ENCODE results near the gene ARSB. TPM values are rescaled to one million over a fixed set of nuclear protein-coding genes. Genes with fewer than 3 reads are reported as not detected.
A peak's percentile ranks its signal among the peaks of the same experiment; 100 is the strongest.

ARSB gene
- total and polyA plus RNA-seq, 3 donors from 2014 or later = 5.3 to 12.9 (median 11.8) TPM

- intact Hi-C loops (cut with DNase I; ENCODE audit: low total_unique reads) = no loop called here
- no peaks in the 10 kb centered on the region for H3K36me3 ChIP-seq (ENCODE audit: low read depth, missing control alignments)
- TF ChIP-seq CTCF (IDR thresholded peaks at IDR 0.05) (no peak), POLR2A (IDR thresholded peaks at IDR 0.05) (no peak)
- H3K4me1 ChIP-seq = no peaks in the 10 kb centered on the region
- no peak overlapping the region for H3K4me3 ChIP-seq
- H3K9me3 ChIP-seq = no peaks in the 10 kb centered on the region
- peak; percentile 73 for DNase-seq
- 40 to 60% methylated on average over 6 of the region's 6 CpGs for WGBS, 2 donors
- H3K27me3 ChIP-seq = no peaks in the 10 kb centered on the region
- H3K27ac ChIP-seq = no peak overlapping the region
These were observed 155.1 kb downstream of the ARSB start for GRCh38 chr5:78829811-78830527.

GRCh38 chr5:78827725-78828124, 157.4 kb downstream of the ARSB start:
- no peak overlapping the region for H3K4me3 ChIP-seq
- no peaks in the 10 kb centered on the region for H3K36me3 ChIP-seq (ENCODE audit: low read depth, missing control alignments)
- no peaks in the 10 kb centered on the region for H3K4me1 ChIP-seq
- WGBS, 2 donors = 74 to 76% methylated on average over 4 of the region's 4 CpGs
- H3K27me3 ChIP-seq = no peaks in the 10 kb centered on the region
- intact Hi-C loops (cut with DNase I; ENCODE audit: low total_unique reads) = no loop called here
- TF ChIP-seq CTCF (IDR thresholded peaks at IDR 0.05) = no peak
- TF ChIP-seq POLR2A (IDR thresholded peaks at IDR 0.05) = no peak
- H3K9me3 ChIP-seq = no peaks in the 10 kb centered on the region
- DNase-seq = no peak
- H3K27ac ChIP-seq = no peak overlapping the region

- H3K4me1 ChIP-seq = no peaks in the 10 kb centered on the region
- no peaks in the 10 kb centered on the region for H3K27me3 ChIP-seq
- TF ChIP-seq POLR2A (IDR thresholded peaks at IDR 0.05) (no peak), CTCF (IDR thresholded peaks at IDR 0.05) (no peak)
- no peaks in the 10 kb centered on the region for H3K36me3 ChIP-seq (ENCODE audit: low read depth, missing control alignments)
- H3K27ac ChIP-seq = no peak overlapping the region
- intact Hi-C loops (cut with DNase I; ENCODE audit: low total_unique reads) = no loop called here
- no peak for DNase-seq
- no peaks in the 10 kb centered on the region for H3K9me3 ChIP-seq
- WGBS, 2 donors = 42 to 50% methylated on average over 2 of the region's 2 CpGs
- no peak overlapping the region for H3K4me3 ChIP-seq
These were observed 160.3 kb downstream of the ARSB start for GRCh38 chr5:78824831-78825281.

GRCh38 chr5:78823196-78823595, 161.9 kb downstream of the ARSB start:
- no peak overlapping the region for H3K4me3 ChIP-seq
- TF ChIP-seq POLR2A (IDR thresholded peaks at IDR 0.05) (no peak), CTCF (IDR thresholded peaks at IDR 0.05) (no peak)
- no peaks in the 10 kb centered on the region for H3K36me3 ChIP-seq (ENCODE audit: low read depth, missing control alignments)

GRCh38 chr5:78821536-78822021, 163.5 kb downstream of the ARSB start:
- Histone ChIP-seq H3K27me3 (no peaks in the 10 kb centered on the region), H3K4me1 (no peaks in the 10 kb centered on the region), H3K9me3 (no peaks in the 10 kb centered on the region), H3K27ac (no peak overlapping the region), H3K4me3 (no peak overlapping the region), H3K36me3 (ENCODE audit: low read depth, missing control alignments) (no peaks in the 10 kb centered on the region)
- no peak for DNase-seq
- TF ChIP-seq POLR2A (IDR thresholded peaks at IDR 0.05) (no peak), CTCF (IDR thresholded peaks at IDR 0.05) (no peak)
- intact Hi-C loops (cut with DNase I; ENCODE audit: low total_unique reads) = no loop called here
- WGBS, 2 donors = 87 to 93% methylated on average over 2 of the region's 2 CpGs

More at GRCh38 chr5:78823196-78823595, 161.9 kb downstream of the ARSB start:
- Histone ChIP-seq H3K4me1 (no peaks in the 10 kb centered on the region), H3K27ac (no peak overlapping the region), H3K27me3 (no peaks in the 10 kb centered on the region), H3K9me3 (no peaks in the 10 kb centered on the region)
- DNase-seq = no peak
- intact Hi-C loops (cut with DNase I; ENCODE audit: low total_unique reads) = no loop called here
- WGBS, 2 donors = 100% methylated on average over 1 of the region's 1 CpG
